Measurements from ENCODE around the gene EPB41L1. TPM values are rescaled to one million over a fixed set of nuclear protein-coding genes. Genes with fewer than 3 reads are reported as not detected.
A peak's percentile ranks its signal among the peaks of the same experiment; 100 is the strongest.

EPB41L1 gene
- total RNA-seq, 1 donor, result 18.1 TPM

- TF ChIP-seq, protein P1, sequence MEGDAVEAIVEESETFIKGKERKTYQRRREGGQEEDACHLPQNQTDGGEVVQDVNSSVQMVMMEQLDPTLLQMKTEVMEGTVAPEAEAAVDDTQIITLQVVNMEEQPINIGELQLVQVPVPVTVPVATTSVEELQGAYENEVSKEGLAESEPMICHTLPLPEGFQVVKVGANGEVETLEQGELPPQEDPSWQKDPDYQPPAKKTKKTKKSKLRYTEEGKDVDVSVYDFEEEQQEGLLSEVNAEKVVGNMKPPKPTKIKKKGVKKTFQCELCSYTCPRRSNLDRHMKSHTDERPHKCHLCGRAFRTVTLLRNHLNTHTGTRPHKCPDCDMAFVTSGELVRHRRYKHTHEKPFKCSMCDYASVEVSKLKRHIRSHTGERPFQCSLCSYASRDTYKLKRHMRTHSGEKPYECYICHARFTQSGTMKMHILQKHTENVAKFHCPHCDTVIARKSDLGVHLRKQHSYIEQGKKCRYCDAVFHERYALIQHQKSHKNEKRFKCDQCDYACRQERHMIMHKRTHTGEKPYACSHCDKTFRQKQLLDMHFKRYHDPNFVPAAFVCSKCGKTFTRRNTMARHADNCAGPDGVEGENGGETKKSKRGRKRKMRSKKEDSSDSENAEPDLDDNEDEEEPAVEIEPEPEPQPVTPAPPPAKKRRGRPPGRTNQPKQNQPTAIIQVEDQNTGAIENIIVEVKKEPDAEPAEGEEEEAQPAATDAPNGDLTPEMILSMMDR (IDR thresholded peaks at IDR 0.05; ENCODE audit: insufficient read depth, low read length), result no peak
- no peak for DNase-seq (ENCODE audit: low read depth)
- H3K4me3 ChIP-seq (ENCODE audit: low read depth, low read length), result no peak overlapping the region
Observed at GRCh38 chr20:36144336-36144735, 10.2 kb upstream of the EPB41L1 start.

GRCh38 chr20:36145877-36146707 is 8.4 kb upstream of the EPB41L1 start:
- TF ChIP-seq, protein P1 (IDR thresholded peaks at IDR 0.05; ENCODE audit: insufficient read depth, low read length), result no peak
- DNase-seq (ENCODE audit: low read depth), result peak; percentile 51
- no peak overlapping the region for H3K4me3 ChIP-seq (ENCODE audit: low read depth, low read length)

- peak; percentile 94 for DNase-seq (ENCODE audit: low read depth)
- TF ChIP-seq, protein P1 (IDR thresholded peaks at IDR 0.05; ENCODE audit: insufficient read depth, low read length), result no peak
- no peak overlapping the region for H3K4me3 ChIP-seq (ENCODE audit: low read depth, low read length)
Observed at GRCh38 chr20:36147690-36148089, 6.8 kb upstream of the EPB41L1 start.

- H3K4me3 ChIP-seq (ENCODE audit: low read depth, low read length), result no peak overlapping the region
- DNase-seq (ENCODE audit: low read depth), result no peak
- TF ChIP-seq, protein P1 (IDR thresholded peaks at IDR 0.05; ENCODE audit: insufficient read depth, low read length), result no peak
Observed at GRCh38 chr20:36148439-36148838, 6.1 kb upstream of the EPB41L1 start.

DNA sequence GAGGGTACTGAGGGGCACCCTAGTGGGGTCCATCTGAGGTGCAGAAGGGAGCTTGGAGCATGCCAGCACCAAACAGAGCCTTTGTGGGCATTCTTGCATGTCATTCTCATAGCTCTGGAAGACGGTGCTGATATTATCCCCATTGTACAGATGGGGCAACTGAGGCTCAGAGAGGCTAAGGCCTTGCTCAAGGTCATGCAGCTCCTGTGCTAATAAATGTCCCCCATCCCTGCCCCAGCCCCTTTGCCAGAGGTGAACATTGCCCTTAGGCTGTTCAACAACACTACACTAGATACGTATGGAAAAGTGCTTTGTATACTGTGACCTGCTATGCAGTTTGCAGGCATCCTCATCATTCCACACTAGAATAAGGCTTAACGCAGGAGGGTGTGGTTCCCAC is 5.5 kb upstream of the EPB41L1 start:
- H3K4me3 ChIP-seq (ENCODE audit: low read depth, low read length), result no peak overlapping the region
- no peak for DNase-seq (ENCODE audit: low read depth)
- TF ChIP-seq, protein P1 (IDR thresholded peaks at IDR 0.05; ENCODE audit: insufficient read depth, low read length), result no peak

DNA sequence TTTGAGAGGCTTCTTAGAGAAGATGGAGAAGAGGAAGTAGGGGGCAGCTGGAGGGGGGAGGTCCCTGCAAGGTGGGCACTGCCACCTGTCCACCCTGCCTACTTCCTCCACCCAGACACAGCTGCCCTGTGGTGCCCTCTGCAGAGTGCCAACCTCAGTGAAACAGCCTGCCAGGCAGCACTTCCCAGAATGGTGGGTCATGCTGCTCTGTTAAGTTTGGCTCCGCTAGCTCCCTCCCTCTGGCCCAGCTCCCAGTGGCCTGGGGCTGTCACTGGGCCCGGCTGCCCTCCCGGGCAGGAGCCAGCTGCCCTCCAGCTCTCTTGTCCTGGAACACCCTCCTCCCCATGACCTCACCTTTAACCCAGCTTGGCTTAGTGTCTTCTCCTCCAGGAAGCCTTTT is 5.1 kb upstream of the EPB41L1 start:
- TF ChIP-seq, protein P1 (IDR thresholded peaks at IDR 0.05; ENCODE audit: insufficient read depth, low read length), result no peak
- H3K4me3 ChIP-seq (ENCODE audit: low read depth, low read length), result no peak overlapping the region
- no peak for DNase-seq (ENCODE audit: low read depth)

- H3K4me3 ChIP-seq (ENCODE audit: low read depth, low read length), result no peak overlapping the region
- no peak for DNase-seq (ENCODE audit: low read depth)
- TF ChIP-seq, protein P1 (IDR thresholded peaks at IDR 0.05; ENCODE audit: insufficient read depth, low read length), result no peak
Observed at GRCh38 chr20:36150489-36150846, 4.1 kb upstream of the EPB41L1 start.
